ENCODE measurements around the gene FANCC.

Gene FANCC

GRCh38 chr9:95074632-95075031 lies 242.9 kb downstream of the FANCC start:
- DNase-seq (ENCODE audit: low read depth in 2 of 3, low spot score in 1 of 3): no peak

DNA sequence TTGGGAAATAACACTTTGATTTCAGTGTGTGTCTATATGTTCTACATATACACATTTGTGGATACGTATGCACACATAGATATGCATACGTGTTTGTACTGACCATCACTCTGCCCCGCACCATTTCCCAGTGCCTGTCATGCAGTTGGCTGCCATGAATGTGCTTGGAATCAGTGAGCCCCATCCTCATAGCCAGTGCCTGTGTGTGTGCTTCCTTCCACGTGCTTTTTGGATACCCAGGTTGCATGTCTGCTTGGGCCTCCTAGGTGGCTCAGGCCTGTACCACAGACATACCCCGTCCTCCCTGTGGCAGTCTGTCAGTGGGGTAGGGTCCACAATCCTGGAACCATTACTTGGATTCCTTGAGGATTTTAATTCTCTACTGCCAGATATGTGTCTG lies 243.6 kb downstream of the FANCC start:
- no peak for DNase-seq (ENCODE audit: low read depth in 2 of 3, low spot score in 1 of 3)

- DNase-seq (ENCODE audit: low read depth in 2 of 3, low spot score in 1 of 3): no peak
Measured at GRCh38 chr9:95073042-95073607, 244.4 kb downstream of the FANCC start.

DNA sequence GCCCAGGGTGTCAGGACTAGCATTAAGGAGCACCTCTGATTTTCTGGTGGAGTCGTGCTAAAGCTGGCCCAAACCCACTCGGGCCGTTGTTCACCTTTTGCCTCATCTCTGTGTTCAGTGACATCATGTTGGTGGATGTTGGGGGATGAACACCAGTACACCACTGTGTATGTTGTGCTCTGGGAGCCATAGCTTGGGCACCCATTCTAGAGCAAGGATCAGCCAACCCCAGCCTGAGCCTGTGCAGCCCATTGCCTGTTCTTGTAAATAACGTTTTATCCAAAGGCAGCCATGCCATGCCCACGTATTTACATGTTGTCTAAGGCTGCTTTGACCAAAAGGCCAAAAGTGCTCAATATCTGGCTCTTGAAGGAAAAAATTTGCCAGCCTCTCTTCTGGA lies 245.6 kb downstream of the FANCC start:
- DNase-seq (ENCODE audit: low read depth in 2 of 3, low spot score in 1 of 3): no peak

DNA sequence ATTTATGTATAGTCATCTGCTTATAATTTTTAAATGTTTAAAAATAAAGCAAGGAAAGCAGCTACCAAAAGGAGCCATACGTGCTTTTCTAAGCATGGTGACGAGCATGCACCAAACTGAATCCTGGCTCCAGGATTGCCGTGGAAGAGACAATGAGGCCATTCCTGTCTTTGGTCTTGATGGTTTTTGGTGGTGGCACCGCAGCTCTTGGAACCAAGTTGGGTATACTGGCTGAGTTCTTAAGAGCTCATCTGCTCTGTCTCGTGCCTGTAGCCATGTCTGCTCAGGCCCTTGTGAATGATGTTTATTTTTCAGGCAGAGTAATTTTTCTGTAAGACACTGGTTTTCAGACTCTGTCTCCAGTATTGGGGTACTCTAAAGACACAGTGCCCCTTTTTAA lies 246.1 kb downstream of the FANCC start:
- DNase-seq (ENCODE audit: low read depth in 2 of 3, low spot score in 1 of 3): no peak

- no peak for DNase-seq (ENCODE audit: low read depth in 2 of 3, low spot score in 1 of 3)
Measured at GRCh38 chr9:95070549-95071021, 246.9 kb downstream of the FANCC start.

DNA sequence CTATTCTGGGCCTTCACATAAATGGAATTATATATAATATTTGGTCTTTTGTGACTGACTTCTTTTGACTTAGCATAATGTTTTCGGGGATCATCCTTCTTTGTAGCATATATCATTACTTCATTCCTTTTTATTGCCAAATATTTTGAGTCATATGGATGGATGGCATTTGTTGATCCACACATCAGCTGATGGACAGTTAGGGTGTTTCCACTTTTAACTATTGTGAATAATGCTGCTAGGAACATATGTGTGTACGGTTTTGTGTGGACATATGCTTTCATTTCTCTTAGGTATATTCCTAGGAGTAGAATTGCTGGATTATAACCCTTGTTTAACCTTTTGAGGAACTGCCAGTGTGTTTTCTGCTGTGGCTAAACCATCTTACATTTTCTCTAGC lies 249.6 kb downstream of the FANCC start:
- DNase-seq (ENCODE audit: low read depth in 2 of 3, low spot score in 1 of 3): no peak

GRCh38 chr9:95067057-95067456 lies 250.5 kb downstream of the FANCC start:
- no peak for DNase-seq (ENCODE audit: low read depth in 2 of 3, low spot score in 1 of 3)

GRCh38 chr9:95065224-95065623 lies 252.3 kb downstream of the FANCC start:
- DNase-seq (ENCODE audit: low read depth in 2 of 3, low spot score in 1 of 3): no peak

GRCh38 chr9:95063300-95063699 lies 254.2 kb downstream of the FANCC start:
- no peak for DNase-seq (ENCODE audit: low read depth in 2 of 3, low spot score in 1 of 3)

GRCh38 chr9:95062596-95063065 lies 254.9 kb downstream of the FANCC start:
- no peak for DNase-seq (ENCODE audit: low read depth in 2 of 3, low spot score in 1 of 3)

- DNase-seq (ENCODE audit: low read depth in 2 of 3, low spot score in 1 of 3): no peak
Measured at GRCh38 chr9:95061916-95062595, 255.5 kb downstream of the FANCC start.

- no peak for DNase-seq (ENCODE audit: low read depth in 2 of 3, low spot score in 1 of 3)
Measured at GRCh38 chr9:95060916-95061315, 256.6 kb downstream of the FANCC start.

- DNase-seq (ENCODE audit: low read depth in 2 of 3, low spot score in 1 of 3): no peak
Measured at GRCh38 chr9:95060234-95060633, 257.3 kb downstream of the FANCC start.

- DNase-seq (ENCODE audit: low read depth in 2 of 3, low spot score in 1 of 3): no peak
Measured at GRCh38 chr9:95058795-95059386, 258.6 kb downstream of the FANCC start.

GRCh38 chr9:95058121-95058785 lies 259.3 kb downstream of the FANCC start:
- no peak for DNase-seq (ENCODE audit: low read depth in 2 of 3, low spot score in 1 of 3)

DNA sequence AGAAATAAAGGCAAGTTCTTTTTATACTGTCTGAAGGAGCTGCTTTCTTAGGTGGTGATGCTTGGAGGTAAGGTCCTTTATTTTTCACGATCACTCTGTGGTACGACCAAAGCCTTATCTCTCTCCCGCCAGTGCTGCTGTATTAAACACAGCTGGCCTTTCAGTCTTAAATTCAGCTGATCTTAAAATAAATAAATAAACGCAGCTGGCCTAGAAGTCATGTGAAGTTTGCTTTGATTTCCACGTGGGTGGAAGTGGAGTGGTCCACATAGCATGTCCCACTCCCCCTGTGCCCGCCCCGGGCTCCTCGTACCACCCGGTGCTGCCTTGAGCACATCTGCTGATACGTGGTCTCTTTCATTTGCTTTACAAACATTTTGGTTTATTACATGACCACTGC lies 260.4 kb downstream of the FANCC start:
- DNase-seq (ENCODE audit: low read depth in 2 of 3, low spot score in 1 of 3): no peak

DNA sequence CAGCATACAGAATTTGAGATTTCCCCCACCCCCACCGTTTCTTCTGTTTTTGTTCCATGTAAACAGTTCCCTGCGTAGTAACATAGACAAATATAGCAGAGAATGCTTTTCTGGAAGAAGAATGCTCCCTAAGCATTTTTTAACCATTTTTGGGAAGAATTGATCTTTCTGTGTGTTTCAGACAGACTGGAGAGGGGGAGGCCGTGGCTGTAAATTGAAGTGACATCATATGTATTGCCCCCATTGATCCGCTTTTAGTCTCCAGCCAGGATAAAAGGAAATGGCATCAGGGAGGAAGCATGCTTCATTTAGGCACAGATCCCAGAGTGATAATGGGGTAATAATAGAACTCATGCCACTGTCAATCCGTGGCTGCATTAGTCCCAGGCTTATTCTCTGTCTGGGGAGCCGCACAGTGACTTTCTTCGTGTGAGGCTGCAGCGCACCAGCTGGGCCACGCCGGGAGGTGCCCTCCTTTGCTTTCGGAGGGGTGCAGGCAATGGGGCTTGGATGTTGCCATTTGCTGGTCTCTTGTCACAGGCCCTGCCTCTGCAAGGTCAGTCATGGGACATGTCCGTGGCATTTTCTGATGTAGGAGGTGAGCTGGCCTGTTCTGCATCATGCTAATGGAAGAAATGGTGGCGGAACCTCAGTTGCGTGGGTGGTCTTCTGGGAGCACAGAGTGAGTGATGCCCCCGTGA lies 261.5 kb downstream of the FANCC start:
- no peak for DNase-seq (ENCODE audit: low read depth in 2 of 3, low spot score in 1 of 3)

DNA sequence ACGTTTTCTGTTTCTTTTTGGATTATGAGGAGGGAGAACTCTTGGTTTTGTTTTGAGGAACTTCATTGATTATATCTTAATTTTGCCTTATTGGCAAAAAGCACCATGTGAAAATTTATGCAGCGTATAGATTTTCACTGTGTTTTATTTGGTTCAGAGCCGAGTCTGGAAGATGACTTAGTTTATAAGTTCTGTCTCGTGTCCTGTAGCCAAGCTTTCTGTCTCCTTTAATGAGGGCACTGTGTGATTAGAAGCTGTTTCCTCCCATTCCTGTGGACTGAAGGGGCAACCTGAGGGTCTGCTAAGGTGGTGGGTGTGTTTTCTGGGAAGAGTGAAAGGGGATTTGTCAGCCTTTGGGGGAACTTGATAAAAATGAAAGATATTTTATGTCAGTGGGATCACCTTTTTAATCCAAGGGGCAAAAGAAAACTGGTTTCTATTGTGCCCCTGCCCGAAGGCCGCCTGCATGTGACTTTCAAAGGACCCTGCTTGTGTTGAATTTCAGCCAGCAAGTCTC lies 262.1 kb downstream of the FANCC start:
- no peak for DNase-seq (ENCODE audit: low read depth in 2 of 3, low spot score in 1 of 3)

GRCh38 chr9:95053611-95054570 lies 263.6 kb downstream of the FANCC start:
- no peak for DNase-seq (ENCODE audit: low read depth in 2 of 3, low spot score in 1 of 3)
